CD1c-positive myeloid dendritic cell (primary cell): Measurements from ENCODE around the gene C6orf132.
A peak's percentile ranks its signal among the peaks of the same experiment; 100 is the strongest.
"Not testable (repeated sequence)": the region's sequence is repeated elsewhere in the genome, so short reads cannot be mapped to it uniquely, and the experiment has no call there.

Experiments
- DNase-seq: peaks from one replicate; pipeline ENCODE4 v3.0.0-alpha.2; 2016; ENCODE audit errors: extremely low spot score

The C6orf132 gene

DNA sequence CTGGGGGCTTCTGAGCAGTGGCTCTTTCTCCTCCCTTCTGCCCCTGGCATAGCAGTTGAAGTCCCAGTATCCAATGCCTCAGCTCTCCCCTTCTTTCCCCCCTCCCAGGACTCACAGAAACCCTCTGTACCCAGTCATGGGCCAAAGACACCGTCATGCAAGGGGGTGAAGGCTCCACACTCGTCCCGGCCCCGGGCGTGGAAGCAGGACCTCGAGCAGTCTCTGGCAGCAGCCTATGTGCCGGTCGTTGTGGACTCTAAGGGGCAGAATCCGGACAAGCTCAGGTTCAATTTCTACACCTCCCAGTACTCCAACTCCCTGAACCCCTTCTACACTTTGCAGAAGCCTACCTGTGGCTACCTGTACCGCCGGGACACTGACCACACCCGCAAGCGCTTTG is 20.4 kb upstream of the C6orf132 start:
- DNase-seq: no peak

GRCh38 chr6:42162384-42162783 is 20.0 kb upstream of the C6orf132 start:
- no peak for DNase-seq

DNA sequence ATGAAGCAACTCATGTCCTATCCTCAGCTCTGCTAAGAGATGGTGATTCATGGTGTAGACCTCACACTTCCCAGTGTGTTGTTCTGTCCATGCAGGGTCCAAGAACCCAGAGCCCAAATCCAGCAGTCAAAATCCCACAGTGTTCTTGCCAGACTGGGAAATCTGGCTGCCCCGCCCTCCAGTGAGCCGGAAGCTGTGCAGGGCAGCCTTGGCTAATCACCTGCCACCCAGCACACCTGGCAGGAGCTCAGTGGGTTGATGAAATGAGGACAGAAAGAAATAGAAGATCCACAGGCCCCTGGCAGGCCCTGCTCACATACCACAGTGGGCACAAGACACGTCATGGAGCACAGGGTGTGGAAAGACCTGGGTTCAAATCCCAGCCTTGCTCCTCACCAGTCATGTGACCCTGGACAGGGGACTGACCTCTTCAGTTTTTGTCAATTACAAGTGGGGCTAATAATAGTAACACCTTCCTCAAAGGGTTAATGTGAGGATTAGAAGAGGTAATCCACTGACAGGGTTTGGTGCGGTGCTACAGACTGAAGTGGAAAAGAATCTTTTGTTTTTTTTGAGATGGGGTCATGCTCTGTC is 17.1 kb upstream of the C6orf132 start:
- no peak for DNase-seq

GRCh38 chr6:42158631-42159030 is 16.2 kb upstream of the C6orf132 start:
- no peak for DNase-seq

DNA sequence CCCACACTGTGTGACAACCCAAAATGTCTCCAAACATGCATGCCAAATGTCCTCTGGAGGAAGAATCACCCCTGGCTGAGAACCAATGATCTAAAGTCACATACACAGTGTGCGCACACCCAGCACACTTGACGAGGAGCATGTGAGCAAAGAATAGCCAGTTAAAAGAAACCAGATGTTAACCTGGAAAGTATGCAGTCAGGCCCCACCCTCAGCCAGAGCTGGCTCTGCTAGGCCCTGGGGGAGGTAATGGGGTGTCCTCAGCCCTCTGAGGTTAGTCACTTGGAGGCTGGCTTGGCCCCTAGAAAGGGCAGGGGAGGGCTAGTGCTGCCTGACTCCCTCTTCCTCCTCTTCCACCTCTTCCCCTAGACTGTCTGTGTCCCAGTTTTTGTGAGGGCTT is 15.6 kb upstream of the C6orf132 start:
- DNase-seq: no peak

- DNase-seq: no peak
Measured at GRCh38 chr6:42156638-42157037, 14.2 kb upstream of the C6orf132 start.

DNA sequence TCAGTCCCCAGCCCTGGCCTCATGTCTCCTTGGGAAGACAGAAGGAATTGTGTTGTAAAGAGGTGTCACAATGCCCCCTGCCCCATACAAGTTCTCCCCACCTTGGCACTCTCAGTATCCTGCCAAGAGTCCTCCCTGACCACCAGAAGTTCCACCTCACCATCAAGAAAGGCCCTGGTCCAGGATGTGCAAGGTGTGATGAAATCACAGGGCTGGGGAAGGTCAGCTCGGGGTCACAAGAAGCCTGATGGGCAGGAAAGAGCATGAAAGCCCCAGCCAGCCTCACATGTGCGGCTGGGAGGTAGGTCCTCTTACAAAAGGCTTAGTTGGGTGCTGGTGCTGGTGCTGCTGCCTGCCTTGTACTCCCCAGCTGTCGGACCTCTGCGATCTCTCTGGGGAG is 12.9 kb upstream of the C6orf132 start:
- no peak for DNase-seq

DNA sequence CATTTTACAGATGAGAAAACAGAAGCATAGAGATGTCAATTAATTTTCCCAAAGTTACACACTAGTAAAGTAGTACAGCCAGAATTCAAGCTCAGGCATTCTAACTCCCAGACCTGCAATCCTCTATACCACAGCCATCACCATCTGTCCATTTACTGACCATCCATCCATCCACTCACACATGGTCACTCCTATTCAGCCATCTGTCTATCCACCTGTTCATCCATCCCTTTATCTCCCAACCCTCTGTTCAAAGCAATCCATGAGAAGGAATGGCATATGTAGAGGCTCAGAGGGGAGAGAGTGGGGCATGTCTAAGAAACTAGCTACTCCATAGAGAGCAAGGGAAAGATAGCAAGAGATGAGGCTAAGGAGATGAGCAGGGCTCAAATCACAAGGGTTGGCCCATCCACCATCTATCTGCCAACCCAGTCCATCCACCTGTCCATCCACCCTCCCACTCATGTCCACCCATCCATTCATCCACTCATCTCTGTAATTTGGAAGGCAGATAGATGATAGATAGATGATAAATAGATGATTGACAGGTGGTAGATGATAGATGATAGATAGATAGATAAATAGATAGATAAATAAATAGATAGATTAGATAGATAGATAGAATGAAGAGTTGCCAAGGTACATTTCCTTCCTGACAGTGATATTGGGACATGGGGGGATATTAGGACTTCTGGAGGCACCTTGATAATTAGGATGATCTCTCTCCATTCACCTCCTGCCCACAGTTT is 12.2 kb upstream of the C6orf132 start:
- DNase-seq: no peak

DNA sequence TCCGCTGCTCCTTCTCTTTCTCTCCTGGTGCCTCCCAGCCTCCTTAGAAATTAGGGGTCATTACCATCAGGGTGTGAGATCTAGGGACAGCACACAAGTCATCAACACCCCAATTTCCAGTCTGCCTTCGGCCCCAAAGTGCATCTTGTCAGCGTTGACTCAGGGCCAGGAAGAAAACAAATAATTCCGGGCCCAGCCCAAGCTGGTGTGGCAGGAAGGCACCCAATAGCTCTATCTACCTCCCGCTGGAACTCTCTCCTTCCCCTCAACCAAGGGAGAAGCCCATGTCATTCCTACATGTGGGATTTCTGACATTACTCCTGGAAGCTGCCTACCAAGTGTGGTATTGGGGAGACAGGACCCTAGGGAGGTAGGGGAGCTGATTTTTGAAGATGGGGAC is 11.5 kb upstream of the C6orf132 start:
- no peak for DNase-seq

GRCh38 chr6:42152528-42153213 is 10.3 kb upstream of the C6orf132 start:
- not testable (repeated sequence) for DNase-seq

- DNase-seq: no peak
Measured at GRCh38 chr6:42152024-42152423, 9.6 kb upstream of the C6orf132 start.

DNA sequence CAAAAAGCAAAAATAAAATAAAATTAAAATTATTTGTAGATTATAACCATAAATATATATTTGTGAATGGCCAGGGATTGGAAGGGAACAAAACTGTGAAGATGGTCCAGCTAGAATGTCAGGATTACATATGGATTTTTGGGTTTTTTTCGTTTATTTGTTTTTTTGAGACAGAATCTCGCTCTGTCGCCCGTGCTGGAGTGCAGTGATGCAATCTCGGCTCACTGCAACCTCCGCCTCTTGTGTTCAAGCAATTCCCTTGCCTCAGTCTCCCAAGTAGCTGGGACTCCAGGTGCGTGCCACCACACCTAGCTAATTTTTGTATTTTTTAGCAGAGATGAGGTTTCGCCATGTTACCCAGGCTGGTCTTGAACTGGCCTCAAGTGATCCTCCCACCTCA is 7.8 kb upstream of the C6orf132 start:
- no peak for DNase-seq

DNA sequence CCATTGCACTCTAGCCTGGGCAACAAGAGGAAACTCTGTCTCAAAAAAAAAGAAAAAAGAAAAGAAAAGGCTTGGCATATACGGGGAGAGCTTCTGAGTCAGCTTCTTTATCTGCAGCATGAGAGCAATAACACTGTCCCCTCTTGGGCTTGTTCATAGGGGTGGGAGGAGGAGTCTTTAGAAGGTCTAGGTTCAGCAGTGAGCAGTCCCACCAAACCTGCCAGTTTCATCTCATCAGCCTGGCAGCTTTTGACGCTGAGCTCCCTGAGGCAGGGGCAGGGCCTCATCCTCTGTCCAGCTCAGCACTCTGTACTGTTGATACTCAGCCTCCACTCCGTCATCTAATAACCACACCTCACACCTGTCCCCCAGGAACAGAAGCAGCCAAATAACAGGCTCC is 5.6 kb upstream of the C6orf132 start:
- no peak for DNase-seq

DNA sequence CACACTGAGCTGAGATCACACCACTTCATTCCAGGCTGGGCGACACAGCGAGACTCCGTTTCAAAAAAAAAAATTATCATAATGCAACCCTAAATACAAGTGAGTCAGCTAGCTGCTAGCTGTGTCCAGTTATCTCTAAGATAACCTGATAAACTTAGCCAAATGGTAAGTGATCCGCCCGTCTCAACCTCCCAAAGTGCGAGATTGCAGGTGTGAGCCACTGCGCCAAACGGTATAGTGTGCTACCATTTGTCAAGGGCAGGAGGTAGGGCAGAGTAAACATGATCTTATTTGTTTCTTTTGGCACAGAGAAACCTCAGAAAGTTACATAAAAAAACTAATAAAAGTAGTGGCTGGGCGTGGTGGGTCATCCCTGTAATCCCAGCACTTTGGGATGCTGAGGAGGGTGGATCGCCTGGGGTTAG is 4.7 kb upstream of the C6orf132 start:
- no peak for DNase-seq

DNA sequence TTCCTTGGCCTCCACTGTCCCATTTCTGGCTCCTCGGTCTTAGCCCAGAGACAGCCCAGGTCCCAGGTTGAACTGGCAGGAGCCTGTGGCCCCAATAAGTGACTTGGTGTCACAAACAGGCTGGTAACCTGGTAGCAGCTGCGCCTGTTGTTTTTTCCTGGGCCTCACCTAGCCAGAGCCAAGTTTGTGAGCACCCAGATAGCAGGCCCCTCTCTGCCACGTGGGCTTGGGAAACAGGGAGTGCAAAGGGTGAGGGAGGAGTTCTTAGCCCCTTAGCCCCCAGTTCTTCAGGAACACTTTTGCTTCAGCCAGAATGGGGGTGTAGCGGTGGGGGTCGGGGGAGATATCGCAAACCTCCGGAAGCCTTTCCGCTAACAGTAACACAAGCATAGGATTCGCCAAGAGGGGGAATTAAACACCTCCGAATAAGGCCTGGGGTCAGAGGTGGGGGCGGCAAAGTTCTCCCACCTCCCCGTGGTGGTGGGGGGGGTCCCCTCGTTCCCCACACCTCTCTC is 760 bp downstream of the C6orf132 start:
- no peak for DNase-seq

GRCh38 chr6:42140756-42141602 is 1.4 kb downstream of the C6orf132 start:
- no peak for DNase-seq

DNA sequence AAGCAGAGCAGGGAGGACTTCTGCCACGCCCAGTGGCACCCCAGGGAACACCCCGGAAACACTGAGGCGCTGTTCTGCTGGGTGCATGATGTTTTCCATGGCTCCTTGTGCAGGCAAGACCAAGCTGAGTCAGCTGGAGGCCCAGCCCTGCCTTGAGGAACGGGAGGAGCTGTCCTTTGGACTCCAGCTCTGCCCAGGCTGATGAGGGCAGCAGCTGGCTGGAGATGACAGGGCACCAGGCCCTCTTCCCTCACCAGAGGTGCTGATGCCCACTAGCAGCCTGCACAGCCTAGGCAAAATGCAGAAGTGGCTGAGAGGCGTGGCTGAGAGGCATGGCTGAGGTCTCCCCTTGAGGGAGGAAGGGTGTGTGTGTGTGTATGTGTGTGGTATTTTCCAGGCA is 2.4 kb downstream of the C6orf132 start:
- DNase-seq: peak; percentile 74

DNA sequence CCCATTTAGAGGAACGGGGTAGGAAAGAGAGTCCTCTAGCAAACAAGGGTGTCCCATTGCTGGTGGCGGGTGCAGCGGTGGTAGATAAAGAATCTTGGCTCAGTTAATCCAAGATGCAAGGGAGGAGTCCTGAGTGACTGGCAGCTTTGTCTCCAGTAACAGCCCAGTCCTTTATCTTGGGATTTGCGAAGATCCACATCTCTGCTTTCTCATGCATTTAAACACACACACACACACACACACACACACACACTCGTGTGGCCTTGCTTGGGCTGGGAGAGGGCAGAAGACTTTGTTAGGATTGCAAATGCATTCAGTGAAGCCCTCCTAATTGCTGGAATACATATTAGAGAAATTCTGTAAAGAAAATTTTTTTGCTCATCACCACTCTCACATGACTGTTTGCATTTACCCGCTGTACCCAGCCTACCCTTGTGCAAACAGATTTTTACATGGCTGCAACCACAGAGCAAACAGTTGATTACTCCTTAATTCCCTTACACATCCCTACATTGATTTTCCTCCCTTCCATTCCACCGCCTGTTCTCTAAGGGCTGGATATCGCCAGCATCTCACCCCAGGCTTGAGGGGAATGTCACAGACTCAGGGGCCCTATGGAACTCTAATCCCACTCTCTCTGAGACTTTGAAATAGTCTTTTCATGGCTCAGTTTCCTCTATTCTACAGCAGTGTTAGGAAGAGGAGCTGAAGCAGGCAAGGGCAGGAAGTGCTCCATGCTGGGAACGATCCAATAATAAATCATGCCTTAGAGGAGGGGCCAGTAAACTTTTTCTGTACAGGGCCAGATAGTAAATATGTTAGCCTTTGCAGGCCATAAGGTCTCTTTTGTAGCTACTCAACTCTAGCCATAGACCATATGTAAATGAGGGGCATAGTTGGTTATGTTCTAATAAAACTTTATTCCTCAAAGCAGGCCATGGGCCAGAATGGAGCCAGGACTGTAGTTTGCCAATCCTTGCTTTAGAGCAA is 3.5 kb downstream of the C6orf132 start:
- no peak for DNase-seq

GRCh38 chr6:42138190-42138589 is 4.2 kb downstream of the C6orf132 start:
- DNase-seq: no peak

DNA sequence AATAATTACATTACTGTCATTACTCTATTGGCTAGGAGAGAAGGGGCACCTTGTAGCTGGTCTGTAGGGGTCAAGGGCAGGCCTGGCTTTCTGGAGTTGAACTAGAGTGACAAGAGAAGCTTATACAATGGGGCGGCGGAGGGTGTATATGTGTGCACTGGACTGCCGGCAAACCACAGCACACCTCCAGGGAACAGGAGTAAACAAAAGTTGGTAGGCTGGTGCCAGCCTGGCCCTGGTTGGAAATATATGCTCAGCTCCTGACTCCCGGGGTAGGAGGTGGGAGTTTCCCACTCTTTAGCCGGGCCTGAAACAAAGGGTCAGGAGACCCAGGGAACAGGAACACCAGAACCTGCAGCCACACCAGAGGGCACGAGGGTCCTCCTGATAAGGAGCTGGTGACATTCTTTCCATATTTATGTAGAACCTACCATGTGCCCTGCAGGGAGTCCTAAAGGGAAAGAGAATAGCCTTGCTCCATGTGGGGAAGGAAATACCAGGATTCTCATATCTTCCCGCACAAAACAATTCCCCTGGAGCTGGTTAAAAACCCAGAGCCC is 5.1 kb downstream of the C6orf132 start:
- DNase-seq: no peak
